OCI-LY3 (cell line): Measurements from ENCODE around the gene RBM10.

ENCODE experiments used
- H2AFZ ChIP-seq: fragments of 200-600, 300-600 bp; shearing (Covaris generic); 2 replicates; pipeline ENCODE4 v1.6.0; 2014; ENCODE audit warnings: antibody characterized with exemption, low read depth, low read length
- H3K27ac ChIP-seq: fragments of 200-600, 300-600 bp; sonication (generic); 2 replicates; pipeline ENCODE4 v1.5.1; 2014; ENCODE audit warnings: mild to moderate bottlenecking, low read length, moderate library complexity, mixed read lengths
- H3K27me3 ChIP-seq: fragments of 200-600, 300-600 bp; sonication (generic); 2 replicates; pipeline ENCODE4 v1.6.1; 2014; ENCODE audit warnings: low read depth, low read length, mixed read lengths
- H3K36me3 ChIP-seq: fragments of 200-600, 300-600 bp; sonication (generic); replicated peaks from 2 replicates; pipeline ENCODE3; 2014; ENCODE audit warnings: low read depth, low read length, mixed read lengths
- H3K4me1 ChIP-seq: fragments of 300-600, 200-600 bp; sonication (generic); 2 replicates; pipeline ENCODE4 v1.6.1; 2014; ENCODE audit warnings: low read length, mixed read lengths
- H3K4me2 ChIP-seq: fragments of 200-600, 300-600 bp; sonication (generic); 2 replicates; pipeline ENCODE4 v1.6.1; 2014; ENCODE audit warnings: low read length, mixed read lengths
- H3K4me3 ChIP-seq: fragments of 300-600, 200-600 bp; sonication (generic); 2 replicates; pipeline ENCODE4 v1.5.1; 2014; ENCODE audit warnings: antibody characterized with exemption, mild to moderate bottlenecking, low read length, moderate library complexity
- H3K79me2 ChIP-seq: fragments of 300-600, 200-600 bp; shearing (Covaris generic); 2 replicates; pipeline ENCODE4 v1.6.1; 2014; ENCODE audit warnings: mild to moderate bottlenecking, low read length, mixed read lengths
- H3K9ac ChIP-seq: fragments of 300-600, 200-600 bp; shearing (Covaris generic); 2 replicates; pipeline ENCODE4 v1.6.0; 2014; ENCODE audit warnings: mild to moderate bottlenecking, low read length, moderate library complexity
- H3K9me3 ChIP-seq: fragments of 200-600, 300-600 bp; shearing (Covaris generic); 2 replicates; pipeline ENCODE4 v1.6.1; 2014; ENCODE audit warnings: low read length, mixed read lengths; ENCODE audit not compliant: insufficient read depth
- H4K20me1 ChIP-seq: fragments of 200-600, 300-600 bp; sonication (generic); 2 replicates; pipeline ENCODE4 v1.6.1; 2016; ENCODE audit warnings: low read length, mixed read lengths; ENCODE audit not compliant: insufficient read depth
- CTCF ChIP-seq: fragments of 200-600, 300-600 bp; sonication (generic); IDR thresholded peaks from 2 replicates; pipeline ENCODE4 v1.5.1; 2014; ENCODE audit warnings: antibody characterized with exemption, low read length, low read depth
- EZH2phosphoT487 ChIP-seq: fragments of 200-600 bp; shearing (Covaris generic); IDR thresholded peaks from 2 replicates; pipeline ENCODE4 v1.6.1; 2018; ENCODE audit warnings: antibody characterized with exemption, mixed run types, low read depth

Gene RBM10

GRCh38 chrX:47208108-47208507 is 63.1 kb downstream of the RBM10 start:
- Histone ChIP-seq H2AFZ (no peak overlapping the region), H3K4me1 (no peaks in the 10 kb centered on the region), H3K4me3 (no peak overlapping the region), H4K20me1 (no peaks in the 10 kb centered on the region), H3K9ac (no peak overlapping the region), H3K27ac (no peak overlapping the region), H3K4me2 (no peak overlapping the region), H3K79me2 (peaks cover 2% of the 10 kb centered on the region; the same call in 1 of the 2 replicates), H3K27me3 (no peaks in the 10 kb centered on the region), H3K9me3 (no peaks in the 10 kb centered on the region), H3K36me3 (peaks cover 71% of the 10 kb centered on the region)
- TF ChIP-seq CTCF: no peak
- no peak for TF ChIP-seq EZH2phosphoT487

GRCh38 chrX:47209508-47210238 is 64.7 kb downstream of the RBM10 start:
- H3K79me2 ChIP-seq: peaks cover 2% of the 10 kb centered on the region; the same call in 1 of the 2 replicates
- no peaks in the 10 kb centered on the region for H3K9me3 ChIP-seq
- no peaks in the 10 kb centered on the region for H3K4me1 ChIP-seq
- H3K27ac ChIP-seq: no peak overlapping the region
- H3K4me2 ChIP-seq: no peak overlapping the region
- H3K27me3 ChIP-seq: no peaks in the 10 kb centered on the region
- no peaks in the 10 kb centered on the region for H4K20me1 ChIP-seq
- TF ChIP-seq CTCF (no peak), EZH2phosphoT487 (no peak)
- peaks cover 71% of the 10 kb centered on the region for H3K36me3 ChIP-seq
- no peak overlapping the region for H3K9ac ChIP-seq
- no peak overlapping the region for H2AFZ ChIP-seq
- no peak overlapping the region for H3K4me3 ChIP-seq

DNA sequence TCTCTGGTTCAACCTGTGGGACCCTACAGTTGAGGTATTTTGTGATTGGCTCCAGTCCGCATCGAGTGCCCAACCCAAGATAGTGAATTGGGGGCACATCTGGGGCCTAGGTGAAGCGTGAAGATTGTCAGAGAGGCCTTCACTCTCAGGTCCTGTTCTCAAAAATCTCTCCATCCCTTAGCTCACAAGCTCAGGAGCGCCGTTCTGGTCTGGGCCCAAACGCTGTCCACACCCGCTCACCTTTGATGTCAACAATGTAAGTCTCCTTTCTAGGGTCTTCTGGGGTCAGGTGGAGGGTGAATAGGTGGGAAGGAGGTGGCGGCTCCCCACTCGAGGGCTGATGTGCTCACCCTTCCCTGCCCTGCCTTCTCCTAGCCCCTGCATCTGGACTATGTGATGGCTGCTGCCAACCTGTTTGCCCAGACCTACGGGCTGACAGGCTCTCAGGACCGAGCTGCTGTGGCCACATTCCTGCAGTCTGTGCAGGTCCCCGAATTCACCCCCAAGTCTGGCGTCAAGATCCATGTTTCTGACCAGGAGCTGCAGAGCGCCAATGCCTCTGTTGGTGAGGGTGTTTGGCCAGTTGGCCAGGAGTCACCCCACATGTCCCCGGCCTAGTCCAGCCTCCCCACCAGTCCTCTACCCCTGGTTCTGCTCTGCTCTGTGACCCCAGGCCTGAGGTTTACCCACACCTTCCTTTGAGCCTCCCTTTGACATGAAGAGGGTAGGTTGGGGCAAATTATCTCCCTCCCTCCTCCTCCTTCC is 65.8 kb downstream of the RBM10 start:
- no peaks in the 10 kb centered on the region for H4K20me1 ChIP-seq
- no peak overlapping the region for H3K4me2 ChIP-seq
- no peaks in the 10 kb centered on the region for H3K27me3 ChIP-seq
- no peaks in the 10 kb centered on the region for H3K9me3 ChIP-seq
- H3K79me2 ChIP-seq: no peaks in the 10 kb centered on the region; the same call in 1 of the 2 replicates
- H2AFZ ChIP-seq: no peak overlapping the region
- no peak for TF ChIP-seq CTCF
- TF ChIP-seq EZH2phosphoT487: no peak
- H3K9ac ChIP-seq: no peak overlapping the region
- no peaks in the 10 kb centered on the region for H3K4me1 ChIP-seq
- H3K4me3 ChIP-seq: no peak overlapping the region
- peaks cover 70% of the 10 kb centered on the region for H3K36me3 ChIP-seq
- H3K27ac ChIP-seq: no peak overlapping the region
